Stimulated activated naive B cell treated with anti-CD40 and anti-IgM and Interleukin-4, amounts not matched to agents 10 μg/mL and 1 μg/mL and 100 μg/mL, for 72 hours (primary cell): ENCODE results near the gene CNKSR3.
"Not testable (repeated sequence)": the region's sequence is repeated elsewhere in the genome, so short reads cannot be mapped to it uniquely, and the experiment has no call there.

Source experiments
- ATAC-seq, 2 donors: fragments of 150-1000 bp; cut with Tn5 transposase; replicated peaks; 2 replicates each; pipeline ENCODE4 v1.10.0; 2021; ENCODE audit warnings: moderate library complexity in 1 of 2
- DNase-seq: peaks from one replicate; pipeline ENCODE4 v3.0.0; 2021
- H3K27ac Mint-ChIP-seq: one replicate; pipeline ENCODE4 v1.8.0; 2022; ENCODE audit warnings: mild to moderate bottlenecking, mixed read lengths
- H3K27me3 Mint-ChIP-seq, 2 donors: one replicate each; pipeline ENCODE4 v1.8.0; 2022; ENCODE audit warnings: mixed read lengths in 2 of 2
- H3K36me3 Mint-ChIP-seq, 2 donors: one replicate each; pipeline ENCODE4 v1.8.0; 2022; ENCODE audit warnings: mixed read lengths in 2 of 2, mild to moderate bottlenecking in 1 of 2
- H3K4me1 Mint-ChIP-seq, 2 donors: one replicate each; pipeline ENCODE4 v1.8.0; 2022; ENCODE audit warnings: mixed read lengths in 2 of 2, mild to moderate bottlenecking in 1 of 2
- H3K4me3 Mint-ChIP-seq, 2 donors: one replicate each; pipeline ENCODE4 v1.8.0; 2022; ENCODE audit warnings: mild to moderate bottlenecking in 2 of 2, mixed read lengths in 2 of 2, moderate library complexity in 1 of 2
- H3K9me3 Mint-ChIP-seq, 2 donors: one replicate each; pipeline ENCODE4 v1.8.0; 2022; ENCODE audit warnings: mixed read lengths in 2 of 2, mild to moderate bottlenecking in 1 of 2

The CNKSR3 gene

DNA sequence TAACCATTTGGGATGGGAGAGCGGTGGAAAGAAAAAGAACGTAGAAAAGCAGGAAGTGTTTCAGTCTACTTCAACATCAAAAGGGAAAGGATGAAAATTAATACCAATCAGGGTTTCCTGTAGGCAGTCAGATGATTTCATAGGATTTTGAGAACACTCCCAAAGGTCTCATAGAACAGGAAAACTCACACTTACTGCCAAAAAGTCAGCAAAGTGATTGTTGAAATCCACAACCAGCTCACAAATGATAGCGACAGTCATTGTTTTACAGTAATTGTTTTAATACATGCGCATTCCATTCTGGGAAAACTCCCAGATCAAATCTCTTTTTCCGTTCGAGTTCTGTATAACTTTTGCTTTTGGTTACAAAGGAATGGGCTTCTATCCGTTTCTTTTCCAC, 5.3 kb upstream of the CNKSR3 start:
- DNase-seq (no peak), ATAC-seq (no peak)
- H3K9me3 Mint-ChIP-seq: no peaks in the 10 kb centered on the region
- H3K27ac Mint-ChIP-seq: no peak overlapping the region
- H3K4me1 Mint-ChIP-seq: peaks cover 4 to 9% of the 10 kb centered on the region in 2 donors
- H3K4me3 Mint-ChIP-seq: no peak overlapping the region
- peaks cover 34 to 38% of the 10 kb centered on the region in 2 donors for H3K27me3 Mint-ChIP-seq
- no peaks in the 10 kb centered on the region for H3K36me3 Mint-ChIP-seq

DNA sequence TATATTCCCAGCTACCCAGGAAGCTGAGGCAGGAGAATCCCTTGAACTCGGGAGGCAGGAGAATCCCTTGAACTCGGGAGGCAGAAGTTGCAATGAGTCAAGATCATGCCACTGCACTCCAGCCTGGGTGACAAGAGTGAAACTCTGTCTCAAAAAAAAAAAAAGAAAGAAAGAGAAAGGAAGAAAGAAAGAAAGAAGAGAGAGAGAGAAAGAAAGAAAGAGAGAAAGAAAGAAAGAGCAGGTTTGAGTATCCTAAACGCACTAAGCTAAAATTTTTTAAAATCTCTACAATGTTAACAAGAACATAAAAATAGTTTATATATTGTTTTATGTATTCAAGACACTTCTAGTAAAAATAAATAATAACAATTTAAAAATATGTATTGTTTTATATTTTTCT, 4.6 kb upstream of the CNKSR3 start:
- H3K27me3 Mint-ChIP-seq: peaks cover 39 to 41% of the 10 kb centered on the region in 2 donors
- not testable (repeated sequence) for ATAC-seq, H3K4me3 Mint-ChIP-seq, DNase-seq, H3K9me3 Mint-ChIP-seq, H3K36me3 Mint-ChIP-seq, H3K27ac Mint-ChIP-seq
- H3K4me1 Mint-ChIP-seq: peaks cover 4 to 14% of the 10 kb centered on the region in 2 donors

DNA sequence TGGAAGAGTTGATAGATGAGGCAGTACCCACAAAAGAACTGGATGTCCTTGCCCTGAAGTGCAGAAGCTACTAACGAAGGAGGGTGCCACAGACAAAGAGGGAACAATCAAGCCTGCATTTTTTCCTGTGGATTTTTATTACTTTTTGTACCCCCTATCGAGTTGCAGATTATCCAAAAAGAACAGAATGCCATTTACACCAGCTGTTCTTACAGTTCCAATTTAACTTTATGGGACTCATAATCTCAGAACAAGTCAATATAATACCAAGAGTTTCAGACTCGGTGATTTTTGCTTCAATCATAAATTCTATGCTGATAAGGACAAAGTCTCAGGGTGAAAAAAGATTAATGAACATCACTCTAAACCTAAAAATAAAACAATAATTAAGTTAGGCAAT, 4.0 kb upstream of the CNKSR3 start:
- DNase-seq (no peak), ATAC-seq (no peak)
- Mint-ChIP-seq H3K9me3 (no peaks in the 10 kb centered on the region), H3K36me3 (no peaks in the 10 kb centered on the region), H3K27ac (no peak overlapping the region), H3K4me3 (no peak overlapping the region), H3K27me3 (peaks cover 44 to 46% of the 10 kb centered on the region in 2 donors), H3K4me1 (peaks cover 4 to 19% of the 10 kb centered on the region in 2 donors)

DNA sequence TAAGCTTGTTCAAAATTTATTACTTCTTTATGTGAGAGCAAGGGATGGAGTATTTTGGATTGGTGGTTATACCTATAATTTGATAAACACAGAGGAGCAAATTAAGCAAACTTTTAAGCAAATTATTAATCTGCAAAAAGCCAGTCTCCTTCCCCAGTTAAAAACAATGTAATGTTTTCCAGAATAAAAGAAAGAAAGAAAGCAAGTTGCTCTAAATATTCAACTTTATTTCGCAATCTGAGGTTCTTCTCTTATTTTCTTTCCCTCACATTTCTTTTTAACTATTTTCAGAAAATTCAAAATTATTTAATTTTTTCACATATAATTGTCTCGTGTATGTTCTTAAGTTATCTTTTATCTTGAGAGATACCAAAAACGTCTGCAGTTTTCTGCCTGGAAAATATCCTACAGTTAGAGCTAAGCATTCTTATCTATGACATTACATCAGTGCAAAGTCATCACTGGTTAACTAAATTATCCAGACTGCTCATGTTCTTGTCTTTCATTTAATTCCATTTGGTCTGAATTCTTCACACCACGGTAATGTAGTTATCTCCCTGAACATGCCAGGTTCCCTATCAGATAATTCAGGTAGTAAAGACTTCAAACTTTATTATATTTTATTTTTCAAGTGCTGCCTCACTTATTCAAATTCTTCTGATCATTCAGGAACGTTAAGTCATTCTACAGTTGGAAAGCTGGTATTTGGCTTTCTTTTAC, 3.3 kb upstream of the CNKSR3 start:
- H3K4me3 Mint-ChIP-seq: no peak overlapping the region
- no peak overlapping the region for H3K27ac Mint-ChIP-seq
- DNase-seq (no peak), ATAC-seq (no peak)
- H3K4me1 Mint-ChIP-seq: peaks cover 7 to 26% of the 10 kb centered on the region in 2 donors
- H3K27me3 Mint-ChIP-seq: peaks cover 51 to 52% of the 10 kb centered on the region in 2 donors
- no peaks in the 10 kb centered on the region for H3K36me3 Mint-ChIP-seq
- no peaks in the 10 kb centered on the region for H3K9me3 Mint-ChIP-seq

DNA sequence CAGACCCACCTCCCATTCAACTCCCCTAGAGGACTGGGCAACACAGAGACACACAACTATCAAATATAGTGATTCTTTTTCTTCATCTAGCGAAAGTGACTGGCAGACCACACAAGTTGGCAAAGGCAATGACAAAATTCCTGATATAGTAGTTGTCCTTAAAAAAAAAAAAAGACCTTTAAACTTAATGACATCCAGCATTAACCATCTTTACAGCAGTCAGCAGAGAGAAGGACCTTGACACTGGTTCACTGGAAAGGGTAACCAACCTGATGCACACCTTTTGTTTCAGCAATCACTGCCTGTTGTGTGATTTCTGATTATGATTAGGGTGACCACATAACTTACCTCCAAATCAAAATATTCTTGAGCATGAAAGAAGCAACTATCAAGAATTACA, 1.7 kb upstream of the CNKSR3 start:
- peaks cover 7 to 26% of the 10 kb centered on the region in 2 donors for H3K4me1 Mint-ChIP-seq
- no peaks in the 10 kb centered on the region for H3K9me3 Mint-ChIP-seq
- no peak overlapping the region for H3K4me3 Mint-ChIP-seq
- no peak overlapping the region for H3K27ac Mint-ChIP-seq
- H3K36me3 Mint-ChIP-seq: no peaks in the 10 kb centered on the region
- H3K27me3 Mint-ChIP-seq: peaks cover 56 to 64% of the 10 kb centered on the region in 2 donors
- ATAC-seq (no peak), DNase-seq (no peak)

DNA sequence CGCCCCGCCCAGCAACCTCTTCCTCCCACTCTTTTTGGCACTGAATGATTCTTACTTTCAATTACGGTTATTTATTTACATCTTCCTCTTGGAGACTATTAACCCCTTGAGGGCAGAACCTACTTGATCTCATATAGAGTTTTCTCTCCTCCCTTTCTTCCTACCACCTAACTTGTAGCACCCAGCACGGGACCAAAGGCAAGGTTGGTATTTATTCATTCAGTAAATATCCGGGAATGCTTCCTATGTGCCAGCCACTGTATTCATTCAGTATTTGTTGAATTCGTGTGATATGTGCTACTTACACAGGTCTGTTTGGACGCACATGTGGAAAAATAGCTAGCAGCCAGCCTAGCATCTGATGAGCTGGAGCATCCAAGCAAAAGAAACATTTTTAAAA, 1.3 kb upstream of the CNKSR3 start:
- peaks cover 7 to 26% of the 10 kb centered on the region in 2 donors for H3K4me1 Mint-ChIP-seq
- no peak for DNase-seq
- H3K27ac Mint-ChIP-seq: no peak overlapping the region
- peaks cover 59 to 67% of the 10 kb centered on the region in 2 donors for H3K27me3 Mint-ChIP-seq
- ATAC-seq: no peak
- H3K36me3 Mint-ChIP-seq: no peaks in the 10 kb centered on the region
- H3K4me3 Mint-ChIP-seq: peak overlapping the region in 1 of 2 donors; percentile 30
- H3K9me3 Mint-ChIP-seq: no peaks in the 10 kb centered on the region

DNA sequence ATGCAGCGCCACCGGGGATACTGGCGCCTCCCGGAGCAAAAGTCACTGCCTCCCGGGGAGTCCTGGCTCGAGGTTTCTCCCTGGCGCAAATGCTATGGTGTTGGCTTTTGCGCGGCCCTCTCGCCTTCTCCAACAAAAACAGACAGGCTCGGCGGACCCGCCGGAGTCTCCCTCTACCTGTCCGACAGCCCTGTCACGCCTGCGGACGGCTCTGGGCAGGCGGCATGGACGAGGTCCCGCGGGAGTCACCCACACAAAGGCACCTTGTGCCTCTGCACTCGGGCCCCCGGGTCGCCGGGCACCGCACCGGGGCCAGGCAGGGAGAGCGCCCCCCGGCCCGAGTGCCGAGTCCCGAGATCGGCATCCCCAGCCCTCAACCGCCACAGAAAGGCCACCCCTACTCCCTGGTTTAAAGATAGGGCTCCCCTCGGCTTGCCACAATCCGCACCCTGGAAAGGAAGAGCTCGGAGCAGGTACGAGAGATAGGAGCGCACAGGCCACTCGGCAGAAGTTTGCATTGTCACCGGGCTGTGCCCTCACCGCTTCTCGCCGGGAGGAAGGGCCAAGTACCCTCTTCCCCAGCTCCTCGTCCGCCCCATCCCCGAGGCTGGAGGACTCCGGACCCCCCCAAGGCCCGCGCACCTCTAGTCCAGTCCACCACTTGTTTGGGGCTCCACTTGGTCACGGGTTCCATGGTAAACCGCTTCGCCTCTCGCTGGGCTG, 903 bp downstream of the CNKSR3 start:
- Mint-ChIP-seq H3K4me1 (peaks cover 7 to 26% of the 10 kb centered on the region in 2 donors), H3K27ac (no peak overlapping the region), H3K4me3 (peak overlapping the region; percentile 75 to 85), H3K36me3 (no peaks in the 10 kb centered on the region), H3K9me3 (peaks cover 0 to 2% of the 10 kb centered on the region in 2 donors), H3K27me3 (peaks cover 56 to 65% of the 10 kb centered on the region in 2 donors)
- ATAC-seq (peak; percentile 38 to 43), DNase-seq (peak; percentile 1)

DNA sequence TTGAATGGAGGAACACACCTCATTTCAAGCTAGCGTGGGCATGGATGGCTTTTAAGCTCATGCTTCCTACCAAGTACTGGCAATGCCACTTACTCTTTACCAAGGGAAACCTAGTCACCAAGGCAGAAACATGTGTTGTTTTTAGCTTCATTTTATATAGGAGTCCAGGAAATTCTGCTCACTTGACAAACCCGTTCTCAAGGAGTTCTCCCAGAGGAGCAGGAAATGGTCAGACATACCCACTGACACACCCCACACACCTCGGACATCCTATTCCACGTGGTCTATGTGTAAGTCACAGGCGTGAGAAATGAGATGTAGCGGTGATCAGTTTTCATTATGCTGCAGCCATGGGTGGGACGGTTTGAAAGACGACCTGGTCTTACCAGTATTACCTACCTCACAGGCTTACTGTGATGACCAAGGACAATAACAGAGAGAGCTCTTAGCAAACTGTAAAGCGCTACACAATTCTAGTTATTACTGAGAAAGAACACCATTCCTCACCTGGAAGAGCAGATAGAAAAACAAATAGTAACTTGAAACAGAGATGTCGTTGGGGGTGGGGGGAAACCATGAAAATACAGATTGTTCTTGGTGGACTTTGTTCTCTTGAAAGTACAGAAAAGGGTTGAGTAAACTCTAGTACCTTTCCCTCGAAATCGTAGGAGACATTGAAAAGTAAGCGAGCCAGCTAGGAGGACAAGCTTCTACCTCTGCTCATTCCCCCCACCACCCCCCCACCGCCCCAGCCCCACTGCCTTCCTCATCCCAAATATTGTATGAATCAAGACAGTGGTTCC, 1.7 kb downstream of the CNKSR3 start:
- Mint-ChIP-seq H3K27ac (no peak overlapping the region), H3K4me3 (no peak overlapping the region), H3K36me3 (no peaks in the 10 kb centered on the region), H3K27me3 (peaks cover 56 to 70% of the 10 kb centered on the region in 2 donors), H3K9me3 (peaks cover 0 to 2% of the 10 kb centered on the region in 2 donors), H3K4me1 (peaks cover 7 to 26% of the 10 kb centered on the region in 2 donors)
- DNase-seq (no peak), ATAC-seq (no peak)

DNA sequence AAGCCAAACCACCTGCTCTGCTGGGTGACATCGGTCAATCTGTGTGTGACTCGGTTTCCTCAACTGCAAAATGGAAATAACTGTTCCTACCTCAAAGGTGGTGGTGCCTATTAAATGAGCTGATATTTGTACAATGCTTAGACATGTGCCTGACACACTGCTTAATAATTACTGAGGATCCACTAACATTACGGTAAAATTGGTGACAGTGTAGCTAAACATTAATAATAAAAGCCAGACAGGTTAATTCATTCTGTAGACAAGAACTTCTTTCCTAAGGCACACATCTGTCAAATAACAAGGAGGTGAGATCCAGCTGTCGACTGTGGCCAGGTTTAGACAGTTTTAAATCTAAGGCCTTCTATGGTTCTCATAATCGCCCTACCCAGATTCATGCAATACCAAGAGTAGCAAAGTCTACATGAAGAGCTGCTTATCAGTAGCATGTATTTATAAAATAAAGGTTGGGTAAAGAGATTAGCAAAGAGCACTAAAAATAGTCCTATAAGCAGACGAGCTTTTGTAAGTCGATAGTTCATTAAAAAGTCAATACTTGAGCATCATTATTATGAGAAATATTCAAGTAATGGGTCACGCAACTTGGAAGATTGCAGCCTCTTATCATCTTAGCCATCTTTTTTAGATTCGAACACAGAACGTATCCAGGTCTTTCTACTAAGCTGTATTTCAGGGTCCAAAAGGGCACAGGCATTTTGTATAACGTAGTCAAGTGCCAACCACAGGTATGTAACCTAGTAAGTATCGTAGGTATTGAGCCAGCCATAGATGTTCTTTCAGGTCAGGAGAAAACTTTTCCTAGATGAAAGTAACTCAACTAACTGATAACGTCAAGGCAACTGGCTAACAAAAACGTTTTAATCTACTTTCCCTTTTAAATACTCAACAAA, 3.2 kb downstream of the CNKSR3 start:
- Mint-ChIP-seq H3K36me3 (no peaks in the 10 kb centered on the region), H3K9me3 (peaks cover 0 to 2% of the 10 kb centered on the region in 2 donors), H3K4me1 (peaks cover 7 to 26% of the 10 kb centered on the region in 2 donors), H3K4me3 (no peak overlapping the region), H3K27me3 (peaks cover 51 to 60% of the 10 kb centered on the region in 2 donors), H3K27ac (no peak overlapping the region)
- DNase-seq: no peak
- ATAC-seq: no peak

DNA sequence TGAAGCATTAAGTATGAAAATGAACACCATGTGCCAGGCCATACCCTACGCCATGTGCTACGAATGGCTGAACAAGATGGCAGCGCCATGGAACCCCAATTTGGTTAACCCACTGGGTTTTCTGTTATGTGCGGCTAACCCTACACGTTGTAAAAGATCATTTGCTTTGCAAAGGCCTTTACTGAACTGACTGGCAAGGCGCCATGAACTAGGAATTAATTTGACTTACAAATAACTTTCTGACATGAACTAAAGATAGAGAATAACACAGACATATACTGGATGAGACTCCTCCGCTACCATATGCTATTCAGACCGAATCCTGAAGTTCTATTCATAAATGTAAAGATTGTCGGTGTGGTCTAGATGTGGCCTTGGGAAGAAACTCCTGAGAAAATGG, 3.9 kb downstream of the CNKSR3 start:
- peaks cover 45 to 53% of the 10 kb centered on the region in 2 donors for H3K27me3 Mint-ChIP-seq
- H3K27ac Mint-ChIP-seq: no peak overlapping the region
- peaks cover 0 to 2% of the 10 kb centered on the region in 2 donors for H3K9me3 Mint-ChIP-seq
- no peak for ATAC-seq
- no peak overlapping the region for H3K4me3 Mint-ChIP-seq
- DNase-seq: no peak
- H3K4me1 Mint-ChIP-seq: peaks cover 3 to 22% of the 10 kb centered on the region in 2 donors
- H3K36me3 Mint-ChIP-seq: no peaks in the 10 kb centered on the region

DNA sequence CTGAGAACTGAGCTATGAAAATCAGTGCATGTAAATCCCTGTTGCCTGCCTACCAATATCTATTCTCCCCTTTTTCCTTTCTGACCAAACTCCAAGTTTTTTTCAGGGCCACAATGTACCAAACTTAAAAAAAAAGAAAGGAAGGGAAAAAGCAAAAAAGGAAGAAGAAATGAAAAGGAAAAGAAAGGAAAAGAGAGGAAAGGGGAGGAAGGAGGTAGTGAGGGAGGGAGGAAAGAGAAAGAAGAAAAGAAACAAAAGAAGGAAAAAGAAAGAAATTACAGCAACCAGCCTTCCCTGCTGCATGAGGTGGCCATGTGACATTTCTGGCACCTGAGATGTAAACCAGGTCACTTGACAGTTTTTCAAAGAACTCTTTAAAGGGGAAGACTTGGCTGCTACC, 4.4 kb downstream of the CNKSR3 start:
- ATAC-seq: no peak
- Mint-ChIP-seq H3K4me1 (peaks cover 3 to 20% of the 10 kb centered on the region in 2 donors), H3K27ac (no peak overlapping the region), H3K27me3 (peaks cover 48 to 51% of the 10 kb centered on the region in 2 donors), H3K9me3 (peaks cover 0 to 2% of the 10 kb centered on the region in 2 donors), H3K4me3 (no peak overlapping the region), H3K36me3 (no peaks in the 10 kb centered on the region)
- no peak for DNase-seq

DNA sequence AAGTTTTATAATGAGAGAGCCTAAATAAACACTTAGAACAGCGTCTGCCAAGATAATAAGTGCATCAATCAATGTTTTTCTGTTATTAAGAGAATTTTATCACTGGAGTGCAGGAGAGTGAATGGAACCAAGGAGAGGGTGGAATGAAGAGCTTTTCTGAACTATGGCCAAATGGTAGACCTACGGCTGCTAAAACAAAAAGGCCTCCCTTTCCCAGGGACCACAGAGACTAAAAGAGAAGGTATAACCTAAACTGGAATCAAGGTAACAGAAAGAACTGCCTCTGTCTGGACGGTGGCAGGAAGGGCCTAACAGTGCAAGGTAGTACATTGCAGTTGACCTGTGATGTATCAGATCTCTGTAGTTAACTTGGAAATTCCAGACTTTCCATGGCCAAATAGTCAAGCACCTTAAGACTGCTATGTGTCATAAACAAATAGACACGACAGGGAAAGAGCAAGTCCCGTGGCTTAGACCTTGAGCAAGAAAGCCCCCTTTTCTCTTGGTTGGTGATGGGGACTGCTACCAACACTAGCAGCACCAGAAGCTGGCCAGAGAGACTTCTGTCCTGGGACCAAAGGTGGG, 5.5 kb downstream of the CNKSR3 start:
- Mint-ChIP-seq H3K4me1 (peaks cover 3 to 12% of the 10 kb centered on the region in 2 donors), H3K27ac (no peak overlapping the region), H3K4me3 (no peak overlapping the region), H3K36me3 (no peaks in the 10 kb centered on the region), H3K9me3 (peaks cover 0 to 2% of the 10 kb centered on the region in 2 donors), H3K27me3 (peaks cover 43 to 44% of the 10 kb centered on the region in 2 donors)
- ATAC-seq (no peak), DNase-seq (no peak)

DNA sequence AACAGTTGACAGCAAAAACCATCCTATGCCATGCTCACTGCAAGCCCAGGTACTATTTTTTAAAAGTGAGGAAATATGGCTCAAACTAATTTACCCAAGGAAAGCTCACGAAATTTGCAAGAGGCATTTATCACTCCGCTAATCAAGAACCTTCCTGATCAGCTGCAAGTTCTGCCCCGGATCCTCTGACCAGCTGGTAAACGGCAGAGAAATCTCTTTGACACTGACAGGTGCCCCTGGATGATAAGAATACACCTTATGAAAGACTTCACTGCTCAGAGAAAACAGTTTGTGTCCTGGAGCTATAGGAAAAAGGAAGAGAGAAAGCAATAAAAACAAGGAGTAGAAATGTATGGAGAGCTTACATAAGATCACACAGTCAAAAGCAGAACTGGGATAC, 6.4 kb downstream of the CNKSR3 start:
- peaks cover 0 to 4% of the 10 kb centered on the region in 2 donors for H3K4me1 Mint-ChIP-seq
- DNase-seq: no peak
- no peak overlapping the region for H3K4me3 Mint-ChIP-seq
- no peaks in the 10 kb centered on the region for H3K36me3 Mint-ChIP-seq
- H3K9me3 Mint-ChIP-seq: peaks cover 0 to 2% of the 10 kb centered on the region in 2 donors
- H3K27me3 Mint-ChIP-seq: peaks cover 36% of the 10 kb centered on the region in 2 donors
- no peak overlapping the region for H3K27ac Mint-ChIP-seq
- no peak for ATAC-seq
